Natural killer cell (primary cell): ENCODE results near the gene PDE6A. TPM values are rescaled to one million over a fixed set of nuclear protein-coding genes. Genes with fewer than 3 reads are reported as not detected.

Experiments used
- ATAC-seq, 3 donors: fragments of 150-1000 bp in 2 of 3; fragments of 200-7000 bp in 1 of 3; cut with Tn5 transposase; 1 replicate in 1 of 3; 2 replicates in 2 of 3; pipeline ENCODE4 v1.10.0; 2021; ENCODE audit warnings: mild to moderate bottlenecking in 2 of 3, moderate library complexity in 2 of 3
- DNase-seq, 2 donors: peaks; one replicate each; pipeline versions ENCODE4 v3.0.0 to v3.0.0-alpha.2; 2013 to 2021; ENCODE audit warnings: mixed read lengths in 1 of 2
- H3K27ac ChIP-seq: one replicate; pipeline ENCODE4 v1.5.1; 2013; ENCODE audit warnings: mild to moderate bottlenecking, low read length
- H3K27me3 ChIP-seq: one replicate; pipeline ENCODE4 v1.6.1; 2013; ENCODE audit warnings: low read length; ENCODE audit not compliant: control insufficient read depth, insufficient read depth
- H3K36me3 ChIP-seq: one replicate; pipeline ENCODE4 v1.6.1; 2013; ENCODE audit warnings: low read length; ENCODE audit not compliant: control insufficient read depth, insufficient read depth
- H3K4me1 ChIP-seq: one replicate; pipeline ENCODE4 v1.6.1; 2013; ENCODE audit warnings: low read length; ENCODE audit not compliant: control insufficient read depth, insufficient read depth
- H3K4me3 ChIP-seq: one replicate; pipeline ENCODE4 v1.5.1; 2013; ENCODE audit warnings: low read length
- H3K9me3 ChIP-seq: one replicate; pipeline ENCODE4 v1.6.1; 2013; ENCODE audit warnings: low read length; ENCODE audit not compliant: control insufficient read depth, insufficient read depth
- H3K27ac Mint-ChIP-seq, 2 donors: one replicate each; pipeline ENCODE4 v1.8.0; 2022; ENCODE audit warnings: mild to moderate bottlenecking in 2 of 2, mixed read lengths in 2 of 2, moderate library complexity in 1 of 2
- H3K27me3 Mint-ChIP-seq, 2 donors: one replicate each; pipeline ENCODE4 v1.8.0; 2022; ENCODE audit warnings: low read depth in 2 of 2, mixed read lengths in 2 of 2
- H3K36me3 Mint-ChIP-seq: one replicate; pipeline ENCODE4 v1.8.0; 2022; ENCODE audit warnings: mixed read lengths
- H3K4me1 Mint-ChIP-seq, 2 donors: one replicate each; pipeline ENCODE4 v1.8.0; 2022; ENCODE audit warnings: mixed read lengths in 2 of 2
- H3K4me3 Mint-ChIP-seq: one replicate; pipeline ENCODE4 v1.8.0; 2022; ENCODE audit warnings: mild to moderate bottlenecking, moderate library complexity, mixed read lengths
- H3K9me3 Mint-ChIP-seq, 2 donors: one replicate each; pipeline ENCODE4 v1.8.0; 2022; ENCODE audit warnings: mixed read lengths in 2 of 2
- CTCF ChIP-seq: fragments of 200-600 bp; IDR thresholded peaks from one replicate; pipeline ENCODE4 v1.8.0; 2022; ENCODE audit warnings: antibody characterized with exemption
- WGBS: methylation state at CpG from one replicate; pipeline ENCODE4 v1.1.7; 2013; ENCODE audit warnings: missing lambda C conversion rate; ENCODE audit not compliant: insufficient coverage; 5-methylcytosine and 5-hydroxymethylcytosine counted together
- intact Hi-C: fragments of 100-400 bp; cut with micrococcal nuclease; formaldehyde crosslinking; loops from one replicate; pipeline ENCODE4 v1.14.2; 2022
- total RNA-seq, 4 donors: library from RNA; stranded (reverse); fragments of 120-200 nt in 1 of 4; gene quantifications; one replicate each; pipeline versions ENCODE4 v1.2.3 to v1.2.4, GENCODE V29; 2013 to 2022

The PDE6A gene
- total RNA-seq, 3 donors from 2014 or later (not counting 1 experiment from before 2014, with no cell fraction given), result not detected

GRCh38 chr5:149833116-149833827 is 111.3 kb downstream of the PDE6A start:
- no peaks in the 10 kb centered on the region for H3K9me3 ChIP-seq
- no peaks in the 10 kb centered on the region for H3K4me1 ChIP-seq
- Mint-ChIP-seq H3K27me3 (no peaks in the 10 kb centered on the region), H3K4me1 (peaks cover 0 to 4% of the 10 kb centered on the region in 2 donors), H3K4me3 (no peak overlapping the region), H3K36me3 (no peaks in the 10 kb centered on the region), H3K27ac (no peak overlapping the region), H3K9me3 (no peaks in the 10 kb centered on the region)
- DNase-seq (no peak), ATAC-seq (no peak)
- no peak for TF ChIP-seq CTCF
- no peaks in the 10 kb centered on the region for H3K27me3 ChIP-seq
- no peak overlapping the region for H3K27ac ChIP-seq
- no peaks in the 10 kb centered on the region for H3K36me3 ChIP-seq
- H3K4me3 ChIP-seq, result no peak overlapping the region
- whole genome bisulfite sequencing, result 95% methylated on average over 30 of the region's 30 CpGs
- intact Hi-C loops, result no loop called here

DNA sequence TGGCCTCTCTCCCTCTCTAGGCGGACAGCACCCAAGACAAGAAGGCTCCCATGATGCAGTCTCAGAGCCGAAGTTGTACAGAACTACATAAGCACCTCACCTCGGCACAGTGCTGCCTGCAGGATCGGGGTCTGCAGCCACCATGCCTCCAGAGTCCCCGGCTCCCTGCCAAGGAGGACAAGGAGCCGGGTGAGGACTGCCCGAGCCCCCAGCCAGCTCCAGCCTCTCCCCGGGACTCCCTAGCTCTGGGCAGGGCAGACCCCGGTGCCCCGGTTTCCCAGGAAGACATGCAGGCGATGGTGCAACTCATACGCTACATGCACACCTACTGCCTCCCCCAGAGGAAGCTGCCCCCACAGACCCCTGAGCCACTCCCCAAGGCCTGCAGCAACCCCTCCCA is 112.0 kb downstream of the PDE6A start:
- H3K27me3 ChIP-seq, result no peaks in the 10 kb centered on the region
- no peak overlapping the region for H3K4me3 Mint-ChIP-seq
- 91% methylated on average over 12 of the region's 12 CpGs for WGBS
- H3K9me3 ChIP-seq, result no peaks in the 10 kb centered on the region
- no peaks in the 10 kb centered on the region for H3K4me1 ChIP-seq
- no peak overlapping the region for H3K4me3 ChIP-seq
- H3K27me3 Mint-ChIP-seq, result no peaks in the 10 kb centered on the region
- intact Hi-C loops, result no loop called here
- H3K27ac Mint-ChIP-seq, result no peak overlapping the region
- no peak for TF ChIP-seq CTCF
- H3K4me1 Mint-ChIP-seq, result peaks cover 0 to 5% of the 10 kb centered on the region in 2 donors
- no peaks in the 10 kb centered on the region for H3K36me3 Mint-ChIP-seq
- H3K36me3 ChIP-seq, result no peaks in the 10 kb centered on the region
- no peaks in the 10 kb centered on the region for H3K9me3 Mint-ChIP-seq
- ATAC-seq, result no peak
- no peak overlapping the region for H3K27ac ChIP-seq
- no peak for DNase-seq

- no peak for TF ChIP-seq CTCF
- 61% methylated on average over 5 of the region's 5 CpGs for WGBS
- intact Hi-C loops, result no loop called here
- Mint-ChIP-seq H3K4me3 (no peak overlapping the region), H3K27ac (no peak overlapping the region), H3K27me3 (no peaks in the 10 kb centered on the region), H3K36me3 (no peaks in the 10 kb centered on the region), H3K4me1 (peaks cover 0 to 5% of the 10 kb centered on the region in 2 donors), H3K9me3 (no peaks in the 10 kb centered on the region)
- no peak overlapping the region for H3K4me3 ChIP-seq
- DNase-seq (peak in 1 of 2 donors; percentile 6), ATAC-seq (peak; percentile 33 to 64 (median 36))
- H3K36me3 ChIP-seq, result no peaks in the 10 kb centered on the region
- no peaks in the 10 kb centered on the region for H3K27me3 ChIP-seq
- H3K4me1 ChIP-seq, result no peaks in the 10 kb centered on the region
- H3K27ac ChIP-seq, result no peak overlapping the region
- no peaks in the 10 kb centered on the region for H3K9me3 ChIP-seq
Measured at GRCh38 chr5:149831492-149831891, 113.1 kb downstream of the PDE6A start.

DNA sequence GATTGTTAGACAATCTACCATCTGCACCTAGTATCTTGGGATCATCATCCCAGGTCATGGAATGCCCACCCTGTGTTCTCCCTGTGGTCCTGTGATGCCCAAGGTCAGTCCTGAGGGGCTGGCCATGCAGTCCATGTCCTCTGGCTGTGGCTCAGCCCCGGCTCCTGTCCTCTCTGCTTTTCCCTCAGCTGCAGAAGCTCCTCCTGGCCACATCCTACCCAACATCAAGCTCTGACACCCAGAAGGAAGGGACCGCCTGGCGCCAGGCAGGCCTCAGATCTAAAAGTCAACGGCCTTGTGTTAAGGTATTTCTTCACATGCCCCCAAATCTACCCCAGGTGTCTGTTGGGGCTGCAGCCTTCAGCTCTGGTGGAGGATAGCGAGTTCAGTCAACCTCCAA is 114.0 kb downstream of the PDE6A start:
- intact Hi-C loops, result no loop called here
- H3K27ac Mint-ChIP-seq, result no peak overlapping the region
- H3K4me3 Mint-ChIP-seq, result no peak overlapping the region
- no peaks in the 10 kb centered on the region for H3K27me3 Mint-ChIP-seq
- 94% methylated on average over 4 of the region's 5 CpGs for WGBS
- Histone ChIP-seq H3K36me3 (no peaks in the 10 kb centered on the region), H3K27ac (no peak overlapping the region), H3K9me3 (no peaks in the 10 kb centered on the region), H3K4me1 (no peaks in the 10 kb centered on the region), H3K4me3 (no peak overlapping the region), H3K27me3 (no peaks in the 10 kb centered on the region)
- H3K36me3 Mint-ChIP-seq, result no peaks in the 10 kb centered on the region
- TF ChIP-seq CTCF, result no peak
- no peaks in the 10 kb centered on the region for H3K9me3 Mint-ChIP-seq
- DNase-seq, result no peak
- H3K4me1 Mint-ChIP-seq, result peaks cover 0 to 5% of the 10 kb centered on the region in 2 donors
- ATAC-seq, result no peak
